ENCODE data around the gene GGN. TPM values are rescaled to one million over a fixed set of nuclear protein-coding genes. Genes with fewer than 3 reads are reported as not detected.
"Not testable (repeated sequence)": the region's sequence is repeated elsewhere in the genome, so short reads cannot be mapped to it uniquely, and the experiment has no call there.

Gene GGN, protein sequence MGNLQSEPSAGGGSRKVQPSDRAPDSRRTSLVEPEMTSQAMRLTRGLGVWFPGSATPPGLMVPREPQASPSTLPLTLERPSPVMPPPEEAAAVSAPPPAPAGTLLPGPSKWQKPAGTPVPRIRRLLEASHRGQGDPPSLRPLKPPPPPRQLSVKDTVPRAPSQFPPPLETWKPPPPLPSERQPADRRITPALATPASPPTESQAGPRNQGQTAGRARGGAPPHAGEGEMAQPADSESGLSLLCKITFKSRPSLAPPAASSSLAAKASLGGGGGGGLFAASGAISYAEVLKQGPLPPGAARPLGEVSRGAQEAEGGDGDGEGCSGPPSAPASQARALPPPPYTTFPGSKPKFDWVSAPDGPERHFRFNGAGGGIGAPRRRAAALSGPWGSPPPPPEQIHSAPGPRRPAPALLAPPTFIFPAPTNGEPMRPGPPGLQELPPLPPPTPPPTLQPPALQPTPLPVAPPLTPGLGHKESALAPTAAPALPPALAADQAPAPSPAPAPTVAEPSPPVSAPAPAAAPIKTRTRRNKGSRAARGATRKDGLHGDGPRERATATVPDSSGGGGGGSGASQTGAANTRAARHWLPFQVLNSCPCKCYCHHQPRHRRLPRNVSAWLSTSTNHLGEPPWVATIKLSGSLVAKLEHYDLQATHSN
- total RNA-seq (2014; rRNA removed; shearing (Covaris generic); ENCODE audit: low replicate concordance): not detected in 2 replicates

DNA sequence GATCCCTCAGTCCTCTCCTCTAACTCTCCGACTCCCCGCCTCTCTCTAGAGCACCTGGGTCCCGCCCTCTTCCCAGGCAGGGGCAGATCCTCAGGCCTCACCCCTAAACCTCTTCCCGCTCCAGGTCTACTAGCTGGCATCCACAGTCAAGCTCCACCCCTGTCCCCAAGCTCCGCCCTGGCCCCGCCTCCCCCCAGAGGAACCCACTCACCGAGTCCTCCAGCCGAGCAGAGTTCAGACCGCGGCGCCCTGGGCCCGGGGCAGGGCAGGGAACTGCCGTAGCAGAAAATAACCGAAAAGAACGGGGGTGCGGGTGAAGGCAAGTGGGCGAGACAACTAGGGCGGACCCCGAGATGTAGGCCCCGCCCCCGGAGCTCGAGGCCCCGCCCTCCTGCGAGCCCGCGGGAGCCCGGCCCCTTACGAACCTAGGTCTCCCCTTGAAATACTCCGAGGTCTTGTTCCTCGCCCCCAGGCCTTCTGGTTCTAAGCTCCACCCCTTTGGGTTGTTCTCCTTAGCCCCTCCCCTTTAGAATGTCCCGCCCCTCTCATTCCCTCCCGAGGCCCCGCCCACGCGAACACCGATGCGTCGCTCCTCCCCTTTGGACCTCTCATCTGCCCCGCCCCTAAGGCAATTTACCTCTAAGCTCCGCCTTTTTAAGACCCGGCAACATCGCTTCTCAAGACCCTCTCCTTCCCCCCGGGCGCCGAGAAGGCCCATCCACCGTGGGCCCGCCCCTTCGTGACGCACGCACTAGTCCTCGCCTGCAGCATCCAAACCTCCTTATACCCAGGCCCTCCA is at the start of gene GGN:
TSS of gene GGN (minus strand) at position 485 of the 799 bp plus-strand sequence. CDS start 773 bp downstream, outside the sequence.
- Histone ChIP-seq H3K9me3 (no peaks in the 10 kb centered on the region), H3K36me3 (peaks cover 24% of the 10 kb centered on the region), H3K4me3 (peak within 1 kb of the TSS; percentile 63), H3K27me3 (no peaks in the 10 kb centered on the region)
- DNase-seq: peak; percentile 88

DNA sequence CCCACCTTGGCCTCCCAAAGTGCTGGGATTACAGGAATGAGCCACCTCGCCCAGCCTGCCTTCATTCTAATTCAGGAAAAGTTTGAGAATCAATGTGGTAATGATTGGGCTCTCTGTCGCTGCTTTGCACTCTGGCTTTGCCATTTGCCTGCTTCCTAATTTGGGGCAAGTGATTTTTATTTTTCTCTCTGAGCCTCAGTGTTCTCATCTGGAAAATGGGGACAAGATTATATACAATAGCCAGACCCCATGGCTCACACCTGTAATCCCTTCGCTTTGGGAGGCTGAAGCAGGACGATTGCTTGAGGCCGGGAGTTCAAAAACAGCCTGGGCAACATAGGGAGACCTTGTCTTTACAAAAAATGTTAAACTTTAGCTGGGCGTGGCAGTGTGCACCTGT is 49.5 kb upstream of the GGN start:
- DNase-seq: no peak
- H3K27me3 ChIP-seq: 0 out of 2 replicates have a peak, but pooled peaks cover 3% of the 10 kb centered on the region
- no peak overlapping the region for H3K4me3 ChIP-seq
- no peaks in the 10 kb centered on the region for H3K9me3 ChIP-seq
- no peaks in the 10 kb centered on the region for H3K36me3 ChIP-seq

DNA sequence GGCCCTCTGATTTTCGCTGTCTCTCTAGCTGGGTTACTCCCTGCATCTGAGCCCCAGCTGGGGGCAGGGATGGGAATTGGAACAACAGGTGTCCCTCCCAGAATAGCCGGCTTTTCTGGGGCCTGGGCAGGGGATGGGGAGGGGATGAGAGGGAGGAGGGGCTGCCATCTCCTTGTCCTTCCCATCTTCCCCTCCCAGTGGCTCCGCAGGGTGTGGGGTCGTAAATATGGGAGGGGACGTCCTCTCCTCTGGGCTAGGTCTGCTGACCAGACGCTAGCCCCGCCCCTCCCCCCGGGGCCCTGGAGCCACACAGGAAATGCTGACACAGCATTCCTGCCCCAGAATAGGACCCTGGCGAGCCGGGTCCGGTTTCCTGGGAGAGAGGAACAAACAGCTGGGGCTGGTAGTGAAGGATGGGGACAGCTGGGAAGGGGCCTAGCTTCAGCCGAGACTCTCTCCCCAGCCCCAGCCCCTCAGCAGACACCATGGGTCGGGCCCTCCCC is 46.8 kb upstream of the GGN start:
- H3K4me3 ChIP-seq: no peak overlapping the region
- no peak for DNase-seq

DNA sequence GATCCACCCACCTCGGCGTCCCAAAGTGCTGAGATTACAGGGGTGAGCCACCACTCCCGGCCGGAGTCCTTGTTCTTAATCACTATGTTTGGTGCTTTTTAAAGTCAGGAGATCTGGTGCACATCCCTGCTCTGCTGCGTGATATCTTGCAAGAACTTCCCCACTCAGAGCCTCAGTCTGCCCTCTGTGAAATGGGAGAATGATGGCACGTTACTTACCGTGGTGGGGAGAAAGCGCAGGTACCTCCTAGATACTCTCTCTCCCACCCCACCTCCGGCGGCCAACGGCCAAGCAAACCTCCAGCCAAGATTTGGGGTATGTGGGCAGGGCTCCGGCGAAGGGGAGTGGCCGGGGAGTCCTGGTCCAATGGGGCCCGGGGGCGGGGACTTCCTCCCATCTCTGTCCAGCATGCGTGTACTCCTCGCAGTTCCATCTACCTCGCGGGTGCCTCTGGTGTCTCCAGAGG is 45.5 kb upstream of the GGN start, which contains the start of gene RYR1:
TSS of gene RYR1 (plus strand) at position 424 of the 466 bp plus-strand sequence. CDS start 139 bp downstream, outside the sequence.
- Histone ChIP-seq H3K4me3 (no peak within 1 kb of the TSS), H3K27me3 (peaks cover 15% of the 10 kb centered on the region), H3K36me3 (no peaks in the 10 kb centered on the region), H3K9me3 (no peaks in the 10 kb centered on the region)
- DNase-seq: peak; percentile 73

More for the DNA sequence above, 46.8 kb upstream of the GGN start:
- Histone ChIP-seq H3K27me3 (peaks cover 12% of the 10 kb centered on the region), H3K36me3 (no peaks in the 10 kb centered on the region), H3K9me3 (no peaks in the 10 kb centered on the region)

GRCh38 chr19:38430931-38431330 is 43.1 kb upstream of the GGN start:
- no peaks in the 10 kb centered on the region for H3K36me3 ChIP-seq
- peaks cover 15% of the 10 kb centered on the region for H3K27me3 ChIP-seq
- H3K4me3 ChIP-seq: no peak overlapping the region
- DNase-seq: no peak
- no peaks in the 10 kb centered on the region for H3K9me3 ChIP-seq

GRCh38 chr19:38429811-38430156 is 42.0 kb upstream of the GGN start:
- Histone ChIP-seq H3K36me3 (no peaks in the 10 kb centered on the region), H3K9me3 (no peaks in the 10 kb centered on the region), H3K4me3 (no peak overlapping the region), H3K27me3 (peaks cover 15% of the 10 kb centered on the region)
- no peak for DNase-seq

DNA sequence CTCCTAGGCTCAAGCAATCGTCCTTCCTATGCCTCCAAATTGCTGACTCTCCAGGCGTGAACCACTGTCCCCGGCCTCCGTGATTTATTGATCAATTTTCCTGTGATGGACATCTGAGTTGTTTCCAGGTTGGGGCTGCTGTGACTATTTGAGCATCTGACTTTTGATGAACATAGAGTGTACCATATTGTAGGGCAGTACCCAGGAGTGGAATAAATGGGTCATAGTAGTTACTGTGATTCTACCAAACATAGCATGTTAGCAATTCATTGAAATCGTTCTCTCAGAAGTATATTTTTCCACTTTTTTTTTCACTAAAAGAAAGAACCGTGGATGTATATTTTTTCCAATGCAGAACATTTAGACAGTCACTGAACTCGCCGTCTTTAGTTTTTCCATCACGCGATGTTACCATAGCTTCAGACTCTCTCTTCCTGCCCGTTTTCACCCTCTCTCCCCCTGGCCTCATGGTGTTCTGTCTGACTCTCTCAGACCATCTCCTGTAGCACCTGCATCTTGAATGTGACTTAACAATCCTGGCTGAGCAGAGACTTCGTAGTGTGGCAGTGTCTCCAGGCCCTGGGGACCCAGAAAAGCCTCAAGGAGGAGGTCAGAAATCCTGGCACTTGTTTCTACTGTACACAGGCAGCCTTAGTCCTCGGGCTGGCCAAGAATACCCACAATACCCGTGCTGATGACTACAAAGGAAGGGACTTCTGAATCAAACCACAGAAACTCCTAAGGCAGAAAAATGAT is 41.4 kb upstream of the GGN start:
- Histone ChIP-seq H3K4me3 (no peak overlapping the region), H3K36me3 (no peaks in the 10 kb centered on the region), H3K27me3 (peaks cover 15% of the 10 kb centered on the region), H3K9me3 (no peaks in the 10 kb centered on the region)
- DNase-seq: no peak

DNA sequence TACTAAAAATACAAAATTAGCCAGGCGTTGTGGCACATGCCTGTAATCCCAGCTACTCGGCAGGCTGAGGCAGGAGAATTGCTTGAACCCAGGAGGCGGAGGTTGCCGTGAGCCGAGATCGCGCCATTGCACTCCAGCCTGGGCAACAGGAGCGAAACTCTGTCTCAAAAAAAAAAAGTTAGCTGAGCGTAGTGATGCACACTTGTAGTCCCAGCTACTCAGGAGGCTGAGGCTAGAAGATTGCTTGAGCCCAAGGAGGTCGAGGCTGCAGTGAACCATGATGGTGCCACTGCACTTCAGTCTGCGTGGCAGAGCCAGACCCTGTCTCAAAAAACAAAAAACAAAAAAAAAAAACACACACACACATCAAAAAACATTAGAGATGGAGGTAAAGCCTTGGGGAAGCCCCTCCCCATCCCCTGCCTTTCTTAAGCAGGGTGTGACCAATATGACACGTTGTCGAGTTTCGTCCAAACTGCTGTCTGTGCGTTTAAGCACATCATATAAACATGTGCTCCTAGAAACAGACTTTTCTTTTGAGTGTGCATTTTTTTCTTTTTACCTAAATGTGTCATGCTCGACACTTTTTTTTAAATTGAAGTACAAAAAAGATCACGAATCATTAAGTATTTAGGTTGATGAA is 39.3 kb upstream of the GGN start:
- H3K27me3 ChIP-seq: peaks cover 10% of the 10 kb centered on the region
- DNase-seq, H3K36me3 ChIP-seq, H3K4me3 ChIP-seq, H3K9me3 ChIP-seq: not testable (repeated sequence)

GRCh38 chr19:38425810-38426466 is 38.1 kb upstream of the GGN start, which contains the start of gene RASGRP4:
TSS of gene RASGRP4 (minus strand) at chr19:38426219. CDS start at chr19:38426091, 128 bp downstream.
- no peak within 1 kb of the TSS for H3K4me3 ChIP-seq
- peaks cover 7% of the 10 kb centered on the region for H3K27me3 ChIP-seq
- no peak for DNase-seq
- no peaks in the 10 kb centered on the region for H3K36me3 ChIP-seq
- H3K9me3 ChIP-seq: no peaks in the 10 kb centered on the region

DNA sequence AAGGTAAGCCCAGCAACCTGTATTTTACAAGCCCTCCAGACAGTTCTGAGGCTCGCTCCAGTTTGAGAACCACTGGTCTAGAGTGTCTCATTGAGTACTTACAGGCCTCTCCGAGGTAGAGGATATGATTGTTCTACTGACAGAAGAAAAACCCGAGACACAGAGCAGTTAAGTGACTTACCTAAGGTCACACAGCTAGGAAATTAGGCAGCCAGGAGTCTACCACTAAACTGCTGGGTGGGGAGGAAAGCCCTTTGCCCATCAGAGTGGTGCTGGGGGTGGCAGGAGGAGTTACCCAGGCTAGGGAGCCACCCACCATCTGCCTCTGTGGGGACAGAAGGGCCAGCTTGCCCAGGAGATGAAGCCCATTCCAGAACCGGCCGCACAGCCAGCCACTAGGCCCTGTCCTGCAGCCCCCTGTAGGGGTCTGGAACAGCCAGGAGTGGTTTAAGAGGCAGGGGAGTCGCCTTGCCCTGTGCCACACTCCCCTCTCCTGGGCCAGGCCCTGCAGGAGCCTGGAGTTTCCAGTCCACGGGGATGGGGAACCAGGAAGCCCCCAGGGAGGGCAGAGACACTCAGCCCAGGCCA is 37.5 kb upstream of the GGN start:
- H3K4me3 ChIP-seq: no peak overlapping the region
- DNase-seq: no peak
- H3K9me3 ChIP-seq: no peaks in the 10 kb centered on the region
- no peaks in the 10 kb centered on the region for H3K36me3 ChIP-seq
- H3K27me3 ChIP-seq: peaks cover 3% of the 10 kb centered on the region; the same call in 1 of the 2 replicates

- no peaks in the 10 kb centered on the region for H3K36me3 ChIP-seq
- H3K27me3 ChIP-seq: peaks cover 2% of the 10 kb centered on the region; the same call in 1 of the 2 replicates
- H3K9me3 ChIP-seq: no peaks in the 10 kb centered on the region
- DNase-seq: no peak
- H3K4me3 ChIP-seq: no peak overlapping the region
Observed at GRCh38 chr19:38424272-38424671, 36.4 kb upstream of the GGN start.

- Histone ChIP-seq H3K27me3 (peaks cover 2% of the 10 kb centered on the region; the same call in 1 of the 2 replicates), H3K9me3 (no peaks in the 10 kb centered on the region), H3K4me3 (no peak overlapping the region), H3K36me3 (no peaks in the 10 kb centered on the region)
- DNase-seq: no peak
Observed at GRCh38 chr19:38422438-38422837, 34.6 kb upstream of the GGN start.

DNA sequence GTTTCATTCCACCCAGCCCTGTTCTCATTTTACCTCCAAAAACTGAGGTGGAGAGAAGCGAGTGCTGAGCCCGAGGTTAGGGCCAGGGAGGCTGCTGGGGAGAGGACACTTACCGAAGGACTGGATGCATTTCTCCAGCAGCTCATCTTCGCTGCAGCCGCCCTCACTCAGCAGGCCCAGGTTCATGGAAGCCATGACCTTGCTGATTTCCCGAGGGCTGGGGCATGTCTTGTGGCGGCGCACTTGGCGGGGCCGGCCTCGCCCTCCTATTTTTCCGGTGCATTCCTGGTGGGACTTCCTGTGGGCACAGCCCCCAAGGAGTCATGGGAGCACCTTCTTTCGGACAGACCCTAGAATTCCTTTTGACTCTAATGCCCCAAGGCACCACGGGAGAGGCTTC is 34.0 kb upstream of the GGN start:
- peaks cover 2% of the 10 kb centered on the region; the same call in 1 of the 2 replicates for H3K27me3 ChIP-seq
- no peak overlapping the region for H3K4me3 ChIP-seq
- no peak for DNase-seq
- no peaks in the 10 kb centered on the region for H3K36me3 ChIP-seq
- H3K9me3 ChIP-seq: no peaks in the 10 kb centered on the region

DNA sequence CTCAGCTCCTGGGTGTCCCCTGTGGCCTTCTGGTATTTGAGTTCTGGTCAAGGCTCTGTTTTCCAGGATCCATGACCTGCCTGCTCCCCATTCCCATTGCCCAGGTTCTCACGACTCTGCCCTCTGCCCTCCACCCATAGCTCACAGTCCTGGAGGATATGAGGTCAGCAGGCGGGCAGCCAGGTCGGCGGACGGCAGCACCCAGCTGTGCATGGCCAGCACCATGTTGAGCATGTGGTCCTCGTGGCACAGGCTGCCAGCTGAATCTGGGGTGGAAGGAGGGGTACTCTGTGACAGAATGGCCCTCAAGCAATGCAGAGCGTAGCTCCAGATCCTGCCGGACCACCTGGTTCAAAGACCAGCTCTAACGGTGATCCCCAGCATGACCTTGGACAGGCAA is 33.1 kb upstream of the GGN start:
- Histone ChIP-seq H3K4me3 (no peak overlapping the region), H3K36me3 (no peaks in the 10 kb centered on the region), H3K9me3 (no peaks in the 10 kb centered on the region), H3K27me3 (peaks cover 2% of the 10 kb centered on the region; the same call in 1 of the 2 replicates)
- DNase-seq: peak; percentile 45

All from MG63 (cell line).